GM23248 (cell line): ENCODE measurements around the gene EPB41L4B. TPM values are rescaled to one million over a fixed set of nuclear protein-coding genes. Genes with fewer than 3 reads are reported as not detected.
A peak's percentile ranks its signal among the peaks of the same experiment; 100 is the strongest.
"Not testable (repeated sequence)": the region's sequence is repeated elsewhere in the genome, so short reads cannot be mapped to it uniquely, and the experiment has no call there.

Experiments used
- DNase-seq: peaks from one replicate; pipeline ENCODE4 v3.0.0-alpha.2; 2015
- H2AFZ ChIP-seq: fragments of 200-600 bp; sonication (generic); 2 replicates; pipeline ENCODE4 v1.6.1; 2016; ENCODE audit warnings: antibody characterized with exemption
- H3F3A ChIP-seq: fragments of 200-600 bp; sonication (generic); 2 replicates; pipeline ENCODE4 v1.6.1; 2016; ENCODE audit warnings: mild to moderate bottlenecking, antibody characterized with exemption, mixed run types; ENCODE audit not compliant: insufficient read depth
- H3K27ac ChIP-seq: fragments of 200-600 bp; sonication (generic); 2 replicates; pipeline ENCODE4 v1.5.1; 2016; ENCODE audit warnings: mild to moderate bottlenecking
- H3K27me3 ChIP-seq: fragments of 200-600 bp; sonication (generic); replicated peaks from 2 replicates; pipeline ENCODE4 v1.6.1; 2016; ENCODE audit warnings: mild to moderate bottlenecking; ENCODE audit not compliant: insufficient read depth
- H3K36me3 ChIP-seq: fragments of 200-600 bp; sonication (generic); 2 replicates; pipeline ENCODE4 v1.6.1; 2016; ENCODE audit warnings: low read depth, mild to moderate bottlenecking
- H3K4me1 ChIP-seq: fragments of 200-600 bp; sonication (generic); 2 replicates; pipeline ENCODE4 v1.6.1; 2016; ENCODE audit warnings: mild to moderate bottlenecking; ENCODE audit not compliant: insufficient read depth
- H3K4me2 ChIP-seq: fragments of 200-600 bp; sonication (generic); one replicate; pipeline ENCODE4 v1.6.1; 2016; ENCODE audit warnings: mild to moderate bottlenecking; ENCODE audit not compliant: unreplicated experiment
- H3K4me3 ChIP-seq: fragments of 200-600 bp; sonication (generic); 2 replicates; pipeline ENCODE4 v1.5.1; 2016; ENCODE audit warnings: mild to moderate bottlenecking
- H3K79me2 ChIP-seq: fragments of 200-600 bp; sonication (generic); 2 replicates; pipeline ENCODE4 v1.6.1; 2016; ENCODE audit warnings: mild to moderate bottlenecking; ENCODE audit not compliant: insufficient read depth
- H3K9ac ChIP-seq: fragments of 200-600 bp; sonication (generic); 2 replicates; pipeline ENCODE4 v1.6.1; 2016; ENCODE audit warnings: mild to moderate bottlenecking
- H3K9me2 ChIP-seq: fragments of 200-600 bp; sonication (generic); 2 replicates; pipeline ENCODE4 v1.6.1; 2016; ENCODE audit warnings: mixed run types, mild to moderate bottlenecking, moderate library complexity; ENCODE audit not compliant: insufficient read depth
- H3K9me3 ChIP-seq: fragments of 200-600 bp; sonication (generic); one replicate; pipeline ENCODE4 v1.6.1; 2017; ENCODE audit warnings: low read depth
- H4K20me1 ChIP-seq: fragments of 200-600 bp; sonication (generic); 2 replicates; pipeline ENCODE4 v1.6.0; 2016; ENCODE audit not compliant: insufficient read depth
- EZH2 ChIP-seq: fragments of 200-600 bp; sonication (generic); IDR thresholded peaks from 2 replicates; pipeline ENCODE4 v1.6.1; 2018; ENCODE audit warnings: antibody characterized with exemption, mild to moderate bottlenecking; ENCODE audit not compliant: insufficient read depth, poor library complexity, severe bottlenecking
- EZH2phosphoT487 ChIP-seq: fragments of 200-600 bp; sonication (generic); IDR thresholded peaks from 2 replicates; pipeline ENCODE4 v1.6.1; 2018; ENCODE audit warnings: antibody characterized with exemption, moderate library complexity, mild to moderate bottlenecking, low read depth; ENCODE audit not compliant: insufficient read depth
- WGBS, 2 experiments: methylation state at CpG; one replicate each; pipeline ENCODE4 v1.1.6; 2015 to 2017; ENCODE audit warnings: low lambda C conversion rate in 2 of 2, low coverage in 1 of 2; ENCODE audit errors: missing lambda C conversion rate in 2 of 2; 5-methylcytosine and 5-hydroxymethylcytosine counted together
- in situ Hi-C: fragments of 300-500 bp; cut with MboI; formaldehyde crosslinking; loops from 2 replicates; pipeline ENCODE4 v1.15.0; 2020
- polyA plus RNA-seq: library from polyadenylated mRNA; unstranded; fragments of >200 nt; fragmentation: Nextera tagmentation; extraction: Ambion mirVana; gene quantifications from 2 replicates; pipeline ENCODE4 v1.2.1, GENCODE V29; 2016
- total RNA-seq: library from RNA; depleted of rRNA; stranded (reverse); fragments of >200 nt; shearing (Covaris generic); gene quantifications from 2 replicates; pipeline ENCODE4 v1.2.3, GENCODE V29; 2014; rRNA removed

EPB41L4B gene
- total RNA-seq: 0.76 and 1.0 TPM in 2 replicates
- 0.33 and 0.43 TPM in 2 replicates for polyA plus RNA-seq

DNA sequence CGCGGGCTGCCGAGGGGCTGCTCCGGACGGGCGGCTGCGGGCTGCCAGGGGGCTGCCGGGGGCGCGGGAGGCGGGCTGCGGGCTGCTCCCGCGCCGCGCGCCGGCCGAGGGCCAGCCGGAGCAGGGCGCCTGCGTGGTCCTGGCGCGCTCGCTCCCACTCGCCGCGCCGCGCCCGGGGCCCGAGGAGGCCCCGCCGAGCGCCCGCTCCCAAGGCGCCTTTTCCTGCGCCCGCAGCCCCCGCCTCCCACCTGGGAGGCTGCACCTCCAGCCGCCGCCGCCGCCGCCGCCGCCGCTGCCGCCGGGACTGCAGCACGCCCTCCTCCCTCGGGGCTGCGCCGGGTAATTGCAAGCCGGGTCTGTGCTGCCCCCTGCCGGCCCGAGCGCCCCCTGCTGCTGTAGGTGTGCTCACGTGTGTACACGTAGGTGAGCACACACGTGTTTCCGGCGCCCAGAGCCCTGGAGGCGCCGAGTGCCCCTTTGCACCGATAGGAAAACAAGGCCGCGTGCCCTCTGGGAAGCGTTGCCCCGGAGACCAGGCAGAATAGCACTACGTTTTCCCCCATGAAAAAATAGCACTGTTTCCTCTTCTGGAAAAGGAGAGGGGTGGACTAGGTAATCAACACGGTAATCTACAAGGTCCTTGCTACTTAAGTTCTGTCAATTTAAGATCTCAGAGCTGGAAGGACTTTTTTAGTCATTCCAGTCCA is at the start of gene EPB41L4B:
Gene EPB41L4B, minus strand, starts transcription at position 318 of the 707 bp plus-strand sequence. CDS start 613 bp downstream, outside the sequence.
- no peaks in the 10 kb centered on the region for H3K79me2 ChIP-seq
- H3K4me3 ChIP-seq: peak within 1 kb of the TSS; percentile 69
- H3K27me3 ChIP-seq: peaks cover 17% of the 10 kb centered on the region; the same call in 1 of the 2 replicates
- TF ChIP-seq EZH2: no peak
- no peak for TF ChIP-seq EZH2phosphoT487
- peaks cover 5% of the 10 kb centered on the region; the same call in 1 of the 2 replicates for H3F3A ChIP-seq
- H3K4me1 ChIP-seq: peaks cover 8% of the 10 kb centered on the region
- no peak within 1 kb of the TSS for H3K9ac ChIP-seq
- peak within 1 kb of the TSS; percentile 62 for H3K4me2 ChIP-seq
- H2AFZ ChIP-seq: 0 out of 2 replicates have a peak within 1 kb of the TSS, but pooled peaks have one; percentile 11
- in situ Hi-C loops: no loop called here
- H4K20me1 ChIP-seq: no peaks in the 10 kb centered on the region
- no peak within 1 kb of the TSS for H3K27ac ChIP-seq
- no peaks in the 10 kb centered on the region for H3K9me3 ChIP-seq
- WGBS, 2 experiments: 0 to 1% methylated on average over 25 to 26 of the region's 72 CpGs
- no peaks in the 10 kb centered on the region for H3K9me2 ChIP-seq
- peak; percentile 86 for DNase-seq
- H3K36me3 ChIP-seq: no peaks in the 10 kb centered on the region

- Histone ChIP-seq H3K9me2 (no peaks in the 10 kb centered on the region), H3K9ac (no peak overlapping the region), H3K79me2 (no peaks in the 10 kb centered on the region), H3K27ac (no peak overlapping the region), H3K4me3 (no peak overlapping the region), H3F3A (no peaks in the 10 kb centered on the region), H4K20me1 (no peaks in the 10 kb centered on the region), H3K4me1 (no peaks in the 10 kb centered on the region), H3K27me3 (peaks cover 18% of the 10 kb centered on the region; the same call in 1 of the 2 replicates), H3K9me3 (no peaks in the 10 kb centered on the region), H2AFZ (no peak overlapping the region), H3K36me3 (no peaks in the 10 kb centered on the region), H3K4me2 (no peak overlapping the region)
- in situ Hi-C loops: no loop called here
- DNase-seq: no peak
- 61 to 84% methylated on average over 2 of the region's 2 CpGs for WGBS, 2 experiments
- TF ChIP-seq EZH2: no peak
- no peak for TF ChIP-seq EZH2phosphoT487
These were observed 48.4 kb upstream of the EPB41L4B start for GRCh38 chr9:109369285-109369684.

DNA sequence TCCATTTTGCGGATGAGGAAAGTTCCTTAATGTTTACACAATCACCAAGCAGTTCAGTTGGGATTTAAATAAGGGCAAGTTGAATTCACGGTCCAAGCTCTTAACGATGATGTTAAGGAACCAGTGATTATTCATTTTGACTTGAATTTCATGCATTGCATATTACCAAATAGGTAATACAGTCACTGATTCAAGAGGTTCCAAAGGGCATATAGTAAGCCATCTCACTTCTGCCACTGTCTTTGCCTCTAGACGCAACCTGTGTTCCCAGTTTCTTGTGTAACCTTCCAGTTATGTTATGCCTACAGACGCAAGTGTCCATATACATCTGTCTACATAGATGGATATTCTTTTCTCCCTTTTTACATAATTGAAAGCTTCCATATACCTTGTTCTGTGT is 39.9 kb upstream of the EPB41L4B start:
- 67 to 68% methylated on average over 5 of the region's 5 CpGs for WGBS, 2 experiments
- Histone ChIP-seq H3K4me2 (no peak overlapping the region), H3K36me3 (no peaks in the 10 kb centered on the region), H3K27ac (no peak overlapping the region), H3K9ac (no peak overlapping the region), H3K4me1 (no peaks in the 10 kb centered on the region), H3K79me2 (no peaks in the 10 kb centered on the region), H3K4me3 (no peak overlapping the region), H3K9me3 (no peaks in the 10 kb centered on the region), H2AFZ (no peak overlapping the region), H3F3A (no peaks in the 10 kb centered on the region), H4K20me1 (no peaks in the 10 kb centered on the region), H3K9me2 (no peaks in the 10 kb centered on the region), H3K27me3 (peaks cover 50% of the 10 kb centered on the region)
- in situ Hi-C loops: no loop called here
- TF ChIP-seq EZH2phosphoT487 (no peak), EZH2 (no peak)
- no peak for DNase-seq

DNA sequence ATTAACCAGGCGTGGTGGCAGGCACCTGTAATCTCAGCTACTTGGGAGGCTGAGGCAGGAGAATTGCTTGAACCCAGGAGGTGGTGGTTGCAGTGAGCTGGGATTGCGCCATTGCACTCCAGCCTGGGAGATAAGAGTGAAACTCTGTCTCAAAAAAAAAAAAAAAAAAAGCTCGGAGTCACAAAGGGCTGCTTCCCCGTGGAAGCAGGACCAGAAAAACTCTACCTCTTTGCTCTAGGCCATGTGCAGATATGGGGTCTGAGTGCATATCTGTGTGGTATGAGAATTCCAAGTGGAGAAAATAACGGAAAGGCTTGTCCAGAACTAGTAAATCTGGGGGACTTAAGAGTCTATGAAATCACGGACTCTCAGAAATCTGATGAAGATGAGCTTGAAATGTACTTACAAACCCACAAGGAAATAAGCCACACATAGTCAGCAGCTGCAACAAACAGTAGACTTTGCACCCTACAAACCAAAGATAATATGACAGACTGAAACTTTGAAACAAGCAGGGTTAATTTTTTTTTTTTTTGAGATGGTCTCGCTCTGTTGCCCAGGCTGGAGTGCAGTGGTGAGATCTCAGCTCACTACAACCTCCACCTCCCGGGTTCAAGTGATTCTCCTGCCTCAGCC is 38.2 kb upstream of the EPB41L4B start:
- H3K9me3 ChIP-seq, DNase-seq, H3K27ac ChIP-seq, H3K9me2 ChIP-seq, in situ Hi-C loops, H3K4me2 ChIP-seq, H3K4me3 ChIP-seq, H3K36me3 ChIP-seq, H3F3A ChIP-seq, H3K4me1 ChIP-seq, H2AFZ ChIP-seq, H3K79me2 ChIP-seq, H3K9ac ChIP-seq, H4K20me1 ChIP-seq: not testable (repeated sequence)
- H3K27me3 ChIP-seq: peaks cover 44% of the 10 kb centered on the region
- WGBS, 2 experiments: 66 to 72% methylated on average over 8 of the region's 8 CpGs
